HG03575 (cell line): ENCODE measurements around the gene XAGE1B.
"Not testable (repeated sequence)": the region's sequence is repeated elsewhere in the genome, so short reads cannot be mapped to it uniquely, and the experiment has no call there.

ENCODE experiments used
- ATAC-seq: cut with Tn5 transposase; IDR thresholded peaks from one replicate; pipeline ENCODE4 v1.9.1; 2021; ENCODE audit not compliant: unreplicated experiment, insufficient number of reproducible peaks, low FRiP score; ENCODE audit errors: extremely low read depth

The XAGE1B gene, protein sequence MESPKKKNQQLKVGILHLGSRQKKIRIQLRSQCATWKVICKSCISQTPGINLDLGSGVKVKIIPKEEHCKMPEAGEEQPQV

GRCh38 chrX:52516987-52517325 is at the start of gene XAGE1B:
Gene XAGE1B, minus strand, starts transcription at chrX:52517063. Its CDS starts 1,536 bp downstream, at chrX:52515527.
- ATAC-seq, result not testable (repeated sequence)

DNA sequence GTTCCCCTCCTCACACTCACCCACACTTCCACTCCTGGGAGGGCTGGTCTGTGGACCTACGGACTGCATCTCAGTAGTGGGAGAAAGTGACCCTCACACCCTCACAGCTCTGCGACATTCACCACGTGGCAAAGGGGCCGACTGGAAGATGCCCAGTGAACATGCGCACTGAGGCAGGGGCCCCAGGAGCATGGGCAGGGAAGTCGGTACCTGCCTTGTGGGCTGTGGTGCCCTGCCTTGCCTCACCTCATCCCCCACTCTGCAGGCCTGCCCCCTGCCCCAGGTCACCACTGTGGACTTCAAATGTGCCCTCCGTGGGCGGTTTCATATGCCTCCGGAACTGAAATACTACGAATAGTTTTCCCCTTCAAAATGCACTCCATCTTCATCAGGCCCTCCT is 46.2 kb upstream of the XAGE1B start:
- no peak for ATAC-seq

- ATAC-seq, result no peak
Observed at GRCh38 chrX:52558140-52558539, 41.3 kb upstream of the XAGE1B start.

GRCh38 chrX:52556741-52557140 is 39.9 kb upstream of the XAGE1B start:
- ATAC-seq, result no peak

DNA sequence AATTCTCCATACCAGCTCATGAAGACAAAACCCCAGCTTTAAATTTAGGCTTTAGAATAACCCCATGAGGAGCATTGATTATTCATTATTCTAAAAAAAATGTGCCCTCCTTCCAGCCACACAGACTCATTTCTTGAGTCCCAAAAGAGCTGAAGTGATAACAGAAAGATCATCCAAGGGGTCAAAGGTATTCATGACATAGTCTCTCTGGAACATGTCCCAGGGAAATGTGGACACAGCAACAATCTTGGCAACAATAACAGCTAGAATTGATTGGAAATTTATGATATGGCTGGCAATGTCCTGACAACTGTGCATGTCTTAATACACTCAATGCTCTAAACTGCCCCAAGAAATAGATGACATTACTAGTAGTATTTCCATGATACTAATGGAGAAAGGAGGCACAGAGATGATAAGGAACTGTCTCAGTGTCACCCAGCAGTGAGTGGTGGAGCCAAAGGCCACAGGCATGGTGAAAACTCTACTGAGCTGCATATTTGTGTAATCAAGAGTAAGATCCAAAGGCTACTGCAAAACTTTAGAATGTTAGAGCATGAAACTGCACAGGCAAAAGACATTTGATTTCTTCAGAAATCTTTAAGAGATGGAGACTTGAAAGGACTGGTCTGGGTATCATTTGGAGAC is 37.3 kb upstream of the XAGE1B start:
- no peak for ATAC-seq

- not testable (repeated sequence) for ATAC-seq
Observed at GRCh38 chrX:52548769-52549168, 31.9 kb upstream of the XAGE1B start.

- no peak for ATAC-seq
Observed at GRCh38 chrX:52544147-52544840, 27.4 kb upstream of the XAGE1B start.

DNA sequence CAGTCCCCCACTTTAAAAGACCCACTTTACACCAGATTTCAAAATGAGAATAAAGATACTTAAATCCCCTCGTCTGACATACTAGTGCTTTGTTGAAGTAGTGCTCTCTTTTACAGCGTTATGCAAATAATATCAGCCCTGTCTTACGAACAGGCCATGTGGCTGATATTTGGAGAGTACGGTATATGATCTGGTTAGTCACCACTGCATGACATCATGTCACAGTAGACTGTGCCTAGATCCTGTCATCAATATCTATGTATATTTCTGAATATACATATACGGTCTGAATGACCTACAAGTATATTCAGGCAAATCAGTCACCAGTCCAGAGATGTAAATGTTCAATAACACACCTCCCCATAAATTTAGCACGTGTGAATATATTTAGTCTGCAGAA is 25.4 kb upstream of the XAGE1B start:
- ATAC-seq, result no peak

DNA sequence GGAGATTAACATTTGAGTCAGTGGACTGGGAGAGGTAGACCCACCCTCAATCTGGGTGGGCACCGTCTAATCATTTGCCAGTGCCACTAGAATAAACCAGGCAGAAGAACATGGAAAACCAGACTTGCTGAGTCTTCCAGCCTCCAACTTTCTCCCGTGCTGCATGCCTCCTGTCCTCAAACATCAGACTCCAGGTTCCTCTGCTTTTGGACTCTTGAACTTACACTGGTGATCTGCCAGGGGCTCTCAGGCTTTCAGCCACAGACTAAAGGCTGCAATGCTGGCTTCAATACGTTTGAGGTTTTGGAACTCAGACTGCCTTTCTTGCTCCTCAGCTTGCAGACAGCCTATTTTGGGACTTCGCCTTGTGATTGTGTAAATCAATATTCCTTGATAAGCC is 24.2 kb upstream of the XAGE1B start:
- not testable (repeated sequence) for ATAC-seq

GRCh38 chrX:52516110-52516986 is 515 bp downstream of the XAGE1B start:
- not testable (repeated sequence) for ATAC-seq

- not testable (repeated sequence) for ATAC-seq
Observed at GRCh38 chrX:52511126-52511525, 5.7 kb downstream of the XAGE1B start.

- no peak for ATAC-seq
Observed at GRCh38 chrX:52509916-52510315, 6.9 kb downstream of the XAGE1B start.

DNA sequence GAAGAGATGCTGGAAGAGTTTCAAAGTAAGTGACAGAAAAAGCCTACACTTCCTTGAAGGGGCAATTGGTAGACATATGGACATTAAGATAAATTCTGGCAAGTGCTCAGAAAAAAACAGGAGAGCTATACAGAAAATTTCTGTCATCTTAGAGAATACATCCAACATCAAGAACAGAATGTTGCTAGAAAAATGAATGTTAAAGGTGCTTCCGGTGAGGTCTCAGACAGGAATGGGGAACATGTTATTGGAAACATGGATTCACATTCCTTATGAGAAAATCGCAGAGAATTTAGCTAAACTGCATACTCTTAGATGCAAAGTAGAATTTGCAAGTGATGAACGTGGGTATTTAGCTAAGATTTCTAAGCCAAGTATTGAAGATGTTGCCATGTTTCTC is 9.5 kb downstream of the XAGE1B start:
- no peak for ATAC-seq

GRCh38 chrX:52504551-52504950 is 12.3 kb downstream of the XAGE1B start:
- no peak for ATAC-seq

- not testable (repeated sequence) for ATAC-seq
Observed at GRCh38 chrX:52501362-52501761, 15.5 kb downstream of the XAGE1B start.

- not testable (repeated sequence) for ATAC-seq
Observed at GRCh38 chrX:52496419-52496772, 20.5 kb downstream of the XAGE1B start.

- ATAC-seq, result not testable (repeated sequence)
Observed at GRCh38 chrX:52495545-52496418, 21.1 kb downstream of the XAGE1B start, which contains the start of gene XAGE1A. Gene XAGE1A, plus strand, starts transcription at chrX:52495808. Its CDS starts 1,554 bp downstream, at chrX:52497362.

GRCh38 chrX:52471301-52471700 is 45.6 kb downstream of the XAGE1B start:
- ATAC-seq, result not testable (repeated sequence)
